ENCODE measurements around the gene PIP5K1B.
"Not testable (repeated sequence)": the region's sequence is repeated elsewhere in the genome, so short reads cannot be mapped to it uniquely, and the experiment has no call there.

PIP5K1B gene

GRCh38 chr9:68698943-68699509, 6.0 kb upstream of the PIP5K1B start:
- TF ChIP-seq CTCF (IDR thresholded peaks at IDR 0.05; ENCODE audit: extremely low read depth, missing control alignments): no peak
- no peak for DNase-seq (ENCODE audit: low spot score)

- not testable (repeated sequence) for DNase-seq (ENCODE audit: low spot score)
Observed at GRCh38 chr9:68699625-68700024, 5.4 kb upstream of the PIP5K1B start.

- no peak for DNase-seq (ENCODE audit: low spot score)
- no peak for TF ChIP-seq CTCF (IDR thresholded peaks at IDR 0.05; ENCODE audit: extremely low read depth, missing control alignments)
Observed at GRCh38 chr9:68702493-68702892, 2.5 kb upstream of the PIP5K1B start.

GRCh38 chr9:68703672-68704071, 1.4 kb upstream of the PIP5K1B start:
- DNase-seq (ENCODE audit: low spot score): no peak
- TF ChIP-seq CTCF (IDR thresholded peaks at IDR 0.05; ENCODE audit: extremely low read depth, missing control alignments): no peak

- no peak for DNase-seq (ENCODE audit: low spot score)
- TF ChIP-seq CTCF (IDR thresholded peaks at IDR 0.05; ENCODE audit: extremely low read depth, missing control alignments): no peak
Observed at GRCh38 chr9:68704498-68704813, 584 bp upstream of the PIP5K1B start.

- no peak for TF ChIP-seq CTCF (IDR thresholded peaks at IDR 0.05; ENCODE audit: extremely low read depth, missing control alignments)
- DNase-seq (ENCODE audit: low spot score): peak; percentile 67
Observed at GRCh38 chr9:68705531-68706362, 707 bp downstream of the PIP5K1B start.

- DNase-seq (ENCODE audit: low spot score): peak; percentile 68
- no peak for TF ChIP-seq CTCF (IDR thresholded peaks at IDR 0.05; ENCODE audit: extremely low read depth, missing control alignments)
Observed at GRCh38 chr9:68706363-68707201, 1.5 kb downstream of the PIP5K1B start.
